ENCODE measurements around the gene TMEM14A. TPM values are rescaled to one million over a fixed set of nuclear protein-coding genes. Genes with fewer than 3 reads are reported as not detected.

Gene TMEM14A
- total and polyA plus RNA-seq, 8 donors, result 12.4 to 29.6 (median 17.3) TPM

DNA sequence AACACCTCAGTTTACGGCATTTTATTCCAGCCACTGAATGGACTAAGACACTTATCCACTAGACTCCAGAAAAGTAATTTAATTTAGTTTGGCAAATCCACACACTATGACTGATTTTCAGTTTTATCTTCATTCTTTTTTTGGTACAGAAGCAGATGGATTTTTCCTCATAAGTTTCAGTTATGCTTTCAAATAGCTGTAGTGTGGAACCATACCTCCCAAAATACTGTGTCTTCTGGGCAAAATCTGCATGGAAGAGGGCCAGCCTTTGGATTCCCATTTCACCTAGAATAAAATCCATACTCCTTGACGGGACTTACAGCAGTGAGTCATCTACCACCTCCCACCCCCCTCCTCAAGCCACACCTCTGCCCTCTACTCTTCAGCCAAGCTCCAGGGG is 49.4 kb downstream of the TMEM14A start:
- Histone ChIP-seq H3K9me3 (no peaks in the 10 kb centered on the region), H3K4me1 (peaks cover 9 to 17% (median 15%) of the 10 kb centered on the region in 3 donors), H3K36me3 (no peaks in the 10 kb centered on the region), H3K27ac (no peak overlapping the region), H3K27me3 (no peaks in the 10 kb centered on the region), H3K4me3 (no peak overlapping the region)
- FAIRE-seq (no peak), ATAC-seq (no peak), DNase-seq (no peak)
- TF ChIP-seq, protein P1, sequence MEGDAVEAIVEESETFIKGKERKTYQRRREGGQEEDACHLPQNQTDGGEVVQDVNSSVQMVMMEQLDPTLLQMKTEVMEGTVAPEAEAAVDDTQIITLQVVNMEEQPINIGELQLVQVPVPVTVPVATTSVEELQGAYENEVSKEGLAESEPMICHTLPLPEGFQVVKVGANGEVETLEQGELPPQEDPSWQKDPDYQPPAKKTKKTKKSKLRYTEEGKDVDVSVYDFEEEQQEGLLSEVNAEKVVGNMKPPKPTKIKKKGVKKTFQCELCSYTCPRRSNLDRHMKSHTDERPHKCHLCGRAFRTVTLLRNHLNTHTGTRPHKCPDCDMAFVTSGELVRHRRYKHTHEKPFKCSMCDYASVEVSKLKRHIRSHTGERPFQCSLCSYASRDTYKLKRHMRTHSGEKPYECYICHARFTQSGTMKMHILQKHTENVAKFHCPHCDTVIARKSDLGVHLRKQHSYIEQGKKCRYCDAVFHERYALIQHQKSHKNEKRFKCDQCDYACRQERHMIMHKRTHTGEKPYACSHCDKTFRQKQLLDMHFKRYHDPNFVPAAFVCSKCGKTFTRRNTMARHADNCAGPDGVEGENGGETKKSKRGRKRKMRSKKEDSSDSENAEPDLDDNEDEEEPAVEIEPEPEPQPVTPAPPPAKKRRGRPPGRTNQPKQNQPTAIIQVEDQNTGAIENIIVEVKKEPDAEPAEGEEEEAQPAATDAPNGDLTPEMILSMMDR (IDR thresholded peaks at IDR 0.05), result no peak
- intact Hi-C loops (cut with DNase I), result no loop called here
- WGBS, 2 donors, result 77 to 80% methylated on average over 2 of the region's 2 CpGs

DNA sequence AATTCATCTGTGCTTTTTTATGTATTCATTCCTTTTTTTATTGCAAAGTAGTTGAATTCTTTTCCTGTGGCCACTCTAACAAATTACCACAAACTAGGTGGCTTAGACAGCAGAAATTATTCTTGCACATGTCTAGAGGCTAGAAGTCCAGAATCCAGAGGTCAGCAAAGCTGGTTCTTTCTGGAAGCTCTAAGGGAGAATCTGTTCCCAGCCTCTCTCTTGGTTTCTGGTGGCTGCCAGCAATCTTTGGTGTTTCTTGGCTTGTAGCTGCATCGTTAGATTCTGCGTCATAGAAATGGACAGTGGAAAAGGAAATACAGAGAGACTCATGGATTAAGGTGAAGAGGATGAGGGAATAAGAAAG is 53.1 kb downstream of the TMEM14A start:
- no peak for FAIRE-seq
- TF ChIP-seq, protein P1 (IDR thresholded peaks at IDR 0.05), result no peak
- ATAC-seq, result peak; percentile 14 to 24 (median 18)
- Histone ChIP-seq H3K9me3 (no peaks in the 10 kb centered on the region), H3K4me3 (no peak overlapping the region), H3K36me3 (no peaks in the 10 kb centered on the region), H3K27me3 (no peaks in the 10 kb centered on the region), H3K4me1 (peaks cover 33 to 50% (median 47%) of the 10 kb centered on the region in 3 donors), H3K27ac (peak overlapping the region in 3 of 4 donors; percentile 47 to 79 (median 69))
- 15 to 25% methylated on average over 2 of the region's 2 CpGs for WGBS, 2 donors
- intact Hi-C loops (cut with DNase I), result no loop called here
- peak in 1 of 6 donors; percentile 32 for DNase-seq

DNA sequence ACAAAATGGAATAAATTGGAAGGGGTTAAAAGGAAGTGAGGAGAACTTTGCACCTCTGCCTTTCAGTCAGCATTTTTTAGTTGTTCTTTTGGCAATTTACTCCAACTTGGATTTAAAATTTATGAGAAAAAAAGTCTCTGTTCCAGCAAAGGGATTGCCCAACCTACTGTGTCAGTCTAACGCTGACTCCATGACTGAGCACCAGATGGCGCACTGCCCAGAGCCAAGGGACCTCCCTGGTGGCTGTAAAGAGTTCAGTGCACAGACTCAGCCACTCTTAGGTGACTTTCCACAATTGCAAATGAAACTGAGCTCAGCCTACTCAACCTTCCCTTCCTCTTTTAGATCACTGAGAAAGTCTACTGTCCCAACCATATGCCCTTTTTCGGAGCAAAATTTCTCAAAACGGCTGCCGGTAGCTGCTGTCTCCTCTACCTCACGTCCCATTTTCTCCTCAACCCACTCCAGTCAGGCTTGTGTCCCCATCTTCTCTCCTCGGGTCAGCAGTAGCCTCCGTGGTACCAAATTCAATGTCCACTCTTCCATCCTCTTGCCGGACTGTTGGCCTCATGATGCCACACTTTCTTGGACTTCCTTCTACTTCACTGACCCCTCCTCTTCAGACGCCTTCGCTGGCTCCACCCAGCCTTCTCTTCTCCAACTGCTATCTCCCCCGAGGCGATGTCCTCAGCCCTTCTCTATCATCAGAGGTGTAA is 53.7 kb downstream of the TMEM14A start:
- TF ChIP-seq, protein P1 (IDR thresholded peaks at IDR 0.05), result peak; percentile 26 to 67 (median 43)
- FAIRE-seq, result no peak
- 41 to 55% methylated on average over 13 of the region's 13 CpGs for WGBS, 2 donors
- Histone ChIP-seq H3K4me1 (peaks cover 38 to 55% (median 50%) of the 10 kb centered on the region in 3 donors), H3K36me3 (no peaks in the 10 kb centered on the region), H3K27me3 (no peaks in the 10 kb centered on the region), H3K27ac (peak overlapping the region; percentile 47 to 79 (median 66)), H3K9me3 (no peaks in the 10 kb centered on the region), H3K4me3 (no peak overlapping the region)
- DNase-seq, result peak; percentile 85 to 93 (median 91)
- intact Hi-C loops (cut with DNase I), result loop anchor here in 1 of 3 donors (5.0 kb wide), 1 partner anchor 38 kb away; the partner anchor contains the start of gene GSTA2
- ATAC-seq, result peak; percentile 84 to 92 (median 85)

DNA sequence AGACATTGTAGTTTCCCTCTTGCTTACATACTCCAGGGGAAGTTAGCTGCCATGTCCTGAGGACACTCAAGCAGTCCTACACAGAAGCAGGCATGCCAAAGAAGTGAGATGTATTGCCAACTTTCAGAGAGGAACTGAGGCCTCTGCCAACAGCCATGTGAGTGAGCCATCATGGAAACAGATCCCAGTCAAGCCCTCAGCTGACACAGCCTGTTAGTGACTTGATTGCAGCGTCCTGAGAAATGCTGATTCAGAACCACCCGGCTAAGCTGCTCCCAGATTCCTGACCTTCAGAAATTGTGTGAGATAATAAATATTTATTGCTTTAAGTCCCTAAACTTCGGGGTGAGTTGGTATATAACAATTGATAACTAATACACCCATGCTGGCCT is 54.2 kb downstream of the TMEM14A start:
- 20 to 37% methylated on average over 3 of the region's 3 CpGs for WGBS, 2 donors
- DNase-seq (peak in 4 of 6 donors; percentile 55 to 65 (median 60)), FAIRE-seq (no peak), ATAC-seq (peak; percentile 35 to 50 (median 48))
- TF ChIP-seq, protein P1 (IDR thresholded peaks at IDR 0.05), result no peak
- Histone ChIP-seq H3K36me3 (no peaks in the 10 kb centered on the region), H3K4me1 (peaks cover 44 to 60% (median 54%) of the 10 kb centered on the region in 3 donors), H3K4me3 (no peak overlapping the region), H3K9me3 (no peaks in the 10 kb centered on the region), H3K27ac (peak overlapping the region; percentile 47 to 79 (median 66)), H3K27me3 (no peaks in the 10 kb centered on the region)
- intact Hi-C loops (cut with DNase I), result loop anchor here in 1 of 3 donors (5.0 kb wide), 1 partner anchor 37 kb away; the partner anchor contains the start of gene GSTA2
